Activated T-helper 1 cell treated with anti-CD3 and anti-CD28 coated beads, Interleukin-12 subunit alpha, Interleukin-12 subunit beta, Interleukin-2, Interleukin-4 antibody, amounts not matched to agents 30 ng/mL and 10 ng/mL and 1 ng/mL, durations not matched to agents 14 hours and 24 hours and 36 hours (primary cell): ENCODE results near the gene MBD3. TPM values are rescaled to one million over a fixed set of nuclear protein-coding genes. Genes with fewer than 3 reads are reported as not detected.

Experiments used
- DNase-seq: peaks from one replicate; pipeline ENCODE4 v3.0.0; 2021; ENCODE audit warnings: low spot score
- H3K27ac Mint-ChIP-seq: one replicate; pipeline ENCODE4 v1.8.0; 2021; ENCODE audit warnings: mild to moderate bottlenecking, mixed read lengths
- H3K27me3 Mint-ChIP-seq: one replicate; pipeline ENCODE4 v1.8.0; 2022; ENCODE audit warnings: mild to moderate bottlenecking, moderate library complexity, mixed read lengths; ENCODE audit not compliant: insufficient read depth
- H3K36me3 Mint-ChIP-seq: one replicate; pipeline ENCODE4 v1.8.0; 2021; ENCODE audit warnings: low read depth, mixed read lengths
- H3K4me1 Mint-ChIP-seq: one replicate; pipeline ENCODE4 v1.8.0; 2021; ENCODE audit warnings: low read depth, mixed read lengths
- H3K4me3 Mint-ChIP-seq: one replicate; pipeline ENCODE4 v1.8.0; 2021; ENCODE audit warnings: mild to moderate bottlenecking, moderate library complexity, mixed read lengths
- H3K9me3 Mint-ChIP-seq: one replicate; pipeline ENCODE4 v1.8.0; 2021; ENCODE audit warnings: mixed read lengths
- intact Hi-C: fragments of 100-400 bp; cut with micrococcal nuclease; formaldehyde crosslinking; loops from one replicate; pipeline ENCODE4 v1.15.1; 2024
- total RNA-seq: library from RNA; stranded (reverse); gene quantifications from 2 replicates; pipeline ENCODE4 v1.2.3, GENCODE V29; 2022

The MBD3 gene
- total RNA-seq, 1 donor from 2014 or later, result 136 TPM

DNA sequence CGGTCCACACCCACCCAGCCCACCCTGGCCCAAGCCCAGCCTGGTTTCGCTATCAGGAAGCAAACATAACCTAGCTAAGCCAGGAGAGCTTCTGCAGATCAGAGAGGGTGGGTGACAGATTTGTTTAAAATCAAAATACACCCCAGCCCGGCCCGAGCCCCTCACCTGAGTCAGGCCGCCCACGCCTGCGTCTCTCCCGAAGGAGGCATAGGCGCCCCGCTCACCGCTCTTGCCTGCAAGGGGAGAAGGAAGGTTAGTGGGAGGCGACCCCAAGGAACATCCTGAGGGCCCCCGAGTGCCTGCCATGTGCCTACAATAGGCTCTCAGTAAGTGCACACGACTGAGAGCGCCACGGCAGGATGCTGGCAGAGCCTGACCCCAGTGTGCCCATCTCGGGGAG is 34.5 kb upstream of the MBD3 start:
- Mint-ChIP-seq H3K4me1 (no peaks in the 10 kb centered on the region), H3K9me3 (no peaks in the 10 kb centered on the region), H3K36me3 (peaks cover 9% of the 10 kb centered on the region), H3K27ac (no peak overlapping the region), H3K27me3 (no peaks in the 10 kb centered on the region), H3K4me3 (no peak overlapping the region)
- DNase-seq, result no peak
- intact Hi-C loops, result no loop called here

DNA sequence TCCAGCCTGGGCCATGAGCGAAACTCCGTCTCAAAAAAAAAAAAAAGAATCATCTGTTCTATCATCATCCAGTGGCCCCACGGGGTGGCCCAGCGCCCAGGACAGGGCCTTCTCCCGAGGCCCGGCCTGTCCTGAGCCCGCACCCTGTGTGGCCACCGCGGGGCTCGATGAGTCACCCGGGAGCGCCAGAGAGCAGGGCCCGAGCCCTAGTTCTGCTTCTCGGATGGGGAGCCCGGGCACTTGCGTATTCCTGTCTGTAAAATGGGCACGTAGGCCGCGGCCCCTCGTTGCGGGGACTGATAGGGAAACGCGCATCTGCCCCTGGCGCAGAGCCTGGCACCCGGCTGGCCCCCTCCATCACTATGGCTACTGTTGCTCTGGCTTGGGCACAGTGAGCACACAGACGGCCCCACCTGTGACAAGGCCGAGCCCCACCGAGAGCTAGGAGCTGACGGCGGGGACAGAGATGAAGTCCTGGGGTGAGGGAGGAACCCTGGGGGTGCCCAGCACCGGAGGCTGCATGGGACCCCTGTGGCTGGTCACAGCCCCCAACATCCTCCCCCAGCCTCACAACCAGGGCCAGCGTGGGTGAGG is 33.8 kb upstream of the MBD3 start:
- no peak for DNase-seq
- Mint-ChIP-seq H3K4me1 (no peaks in the 10 kb centered on the region), H3K4me3 (no peak overlapping the region), H3K27me3 (no peaks in the 10 kb centered on the region), H3K9me3 (no peaks in the 10 kb centered on the region), H3K36me3 (peaks cover 9% of the 10 kb centered on the region), H3K27ac (no peak overlapping the region)
- intact Hi-C loops, result no loop called here

DNA sequence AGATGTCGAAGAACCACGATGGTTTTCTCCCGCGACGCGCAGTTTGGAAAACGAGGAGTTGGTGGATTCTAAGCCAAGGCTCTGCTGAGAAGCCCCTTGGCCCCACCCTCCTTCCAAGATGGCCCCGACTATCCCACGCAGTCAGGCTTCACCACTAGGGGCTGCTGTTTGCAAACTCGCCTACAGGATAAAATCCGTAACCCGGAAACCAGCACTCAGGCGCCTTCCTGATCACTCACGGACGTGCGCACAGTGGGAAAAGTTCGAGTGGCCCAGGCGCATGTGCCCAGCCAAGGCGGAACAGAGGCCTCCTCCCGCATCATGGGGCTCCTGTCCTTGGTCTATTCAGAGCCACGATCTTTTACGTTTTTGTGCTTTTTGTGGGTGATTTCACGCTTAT is 31.8 kb upstream of the MBD3 start:
- no peaks in the 10 kb centered on the region for H3K9me3 Mint-ChIP-seq
- no peak overlapping the region for H3K4me3 Mint-ChIP-seq
- H3K36me3 Mint-ChIP-seq, result peaks cover 9% of the 10 kb centered on the region
- no peaks in the 10 kb centered on the region for H3K27me3 Mint-ChIP-seq
- intact Hi-C loops, result no loop called here
- peak; percentile 18 for DNase-seq
- H3K4me1 Mint-ChIP-seq, result no peaks in the 10 kb centered on the region
- H3K27ac Mint-ChIP-seq, result no peak overlapping the region

DNA sequence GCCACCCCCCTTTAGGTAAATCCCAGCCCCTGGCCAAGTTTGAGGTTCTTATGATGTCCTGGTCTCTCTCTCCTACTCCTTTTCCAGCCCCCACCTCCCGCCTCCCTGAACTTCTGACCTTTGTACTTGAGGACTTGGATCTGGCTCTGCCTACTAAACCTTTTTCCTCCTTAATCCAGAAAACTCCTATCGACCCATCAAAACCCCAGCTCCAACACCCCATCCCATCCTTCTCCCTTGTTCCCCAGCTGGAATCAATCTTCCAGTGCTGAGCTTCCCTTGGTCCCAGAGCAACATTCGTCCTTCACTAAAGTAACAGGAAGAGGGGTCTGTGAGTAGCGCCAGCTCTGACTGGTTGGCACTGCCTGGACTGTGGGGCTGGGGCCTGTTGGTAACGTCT is 29.9 kb upstream of the MBD3 start:
- H3K27ac Mint-ChIP-seq, result peak overlapping the region; percentile 18
- no peaks in the 10 kb centered on the region for H3K27me3 Mint-ChIP-seq
- no peak overlapping the region for H3K4me3 Mint-ChIP-seq
- no peak for DNase-seq
- no peaks in the 10 kb centered on the region for H3K9me3 Mint-ChIP-seq
- intact Hi-C loops, result no loop called here
- no peaks in the 10 kb centered on the region for H3K4me1 Mint-ChIP-seq
- H3K36me3 Mint-ChIP-seq, result peaks cover 12% of the 10 kb centered on the region

DNA sequence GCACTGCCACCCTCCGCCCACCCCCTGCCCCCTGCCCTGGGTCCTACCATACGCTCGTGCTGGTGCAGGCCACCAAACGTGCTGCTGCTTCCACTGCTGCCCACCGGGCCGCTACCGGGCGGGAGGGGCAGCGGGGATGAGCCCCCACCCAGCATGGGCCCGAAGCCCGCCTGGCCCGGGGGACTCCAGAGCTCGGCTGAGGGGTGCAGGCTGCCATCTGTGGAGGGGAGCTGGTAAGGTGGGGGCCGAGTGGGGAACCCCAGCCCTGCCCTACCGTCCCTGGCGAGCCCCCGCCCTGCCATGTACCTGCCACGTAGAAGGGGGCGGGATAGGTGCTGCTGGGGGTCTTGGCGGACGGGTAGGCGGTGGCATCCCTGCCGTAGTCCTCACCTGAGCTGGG is 29.3 kb upstream of the MBD3 start:
- peaks cover 3% of the 10 kb centered on the region for H3K4me1 Mint-ChIP-seq
- no peak overlapping the region for H3K27ac Mint-ChIP-seq
- no peak overlapping the region for H3K4me3 Mint-ChIP-seq
- H3K27me3 Mint-ChIP-seq, result no peaks in the 10 kb centered on the region
- peaks cover 14% of the 10 kb centered on the region for H3K36me3 Mint-ChIP-seq
- no peaks in the 10 kb centered on the region for H3K9me3 Mint-ChIP-seq
- no peak for DNase-seq
- intact Hi-C loops, result no loop called here

DNA sequence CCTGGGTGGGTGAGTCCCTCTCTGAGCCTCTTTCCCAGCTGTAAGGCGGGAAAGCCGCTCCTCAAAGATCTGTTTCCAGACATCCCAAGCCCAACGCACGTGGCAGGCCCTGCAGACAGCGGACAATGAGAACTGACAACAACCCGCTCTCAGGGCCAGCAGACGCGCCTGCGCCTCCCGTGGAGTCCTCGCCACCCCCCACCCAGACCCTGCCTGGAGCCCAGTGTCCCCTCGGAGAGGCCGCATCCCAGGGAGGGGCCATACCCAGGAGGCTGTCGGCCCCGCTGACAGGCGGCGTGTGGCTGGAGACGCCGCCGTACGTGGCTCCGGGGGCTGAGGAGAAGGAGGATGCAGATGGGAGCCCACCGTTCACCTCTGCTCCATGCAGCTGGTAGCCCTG is 28.9 kb upstream of the MBD3 start:
- intact Hi-C loops, result no loop called here
- Mint-ChIP-seq H3K4me1 (peaks cover 8% of the 10 kb centered on the region), H3K4me3 (no peak overlapping the region), H3K36me3 (peaks cover 14% of the 10 kb centered on the region), H3K27me3 (no peaks in the 10 kb centered on the region), H3K9me3 (no peaks in the 10 kb centered on the region), H3K27ac (no peak overlapping the region)
- DNase-seq, result no peak

DNA sequence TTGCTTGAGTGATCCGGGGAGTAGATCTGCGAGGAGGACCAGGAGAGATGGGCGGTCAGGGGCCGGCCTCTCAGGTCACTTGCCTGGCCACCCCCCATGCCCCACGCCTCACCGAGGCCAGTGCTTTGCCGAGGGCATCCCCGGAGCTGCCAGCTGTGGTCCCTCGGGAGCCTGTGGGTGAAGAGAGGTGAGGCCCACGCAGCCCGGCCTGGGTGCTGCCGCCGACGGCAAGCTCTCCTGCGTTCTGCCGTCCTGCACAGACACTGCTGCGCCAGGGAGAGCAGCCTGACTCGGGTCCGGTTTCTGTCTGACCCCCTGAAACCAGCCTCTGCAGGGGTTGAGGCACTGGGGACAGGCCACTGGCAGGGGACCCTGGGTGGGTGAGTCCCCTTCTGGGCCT is 28.4 kb upstream of the MBD3 start:
- DNase-seq, result no peak
- Mint-ChIP-seq H3K4me1 (peaks cover 10% of the 10 kb centered on the region), H3K4me3 (no peak overlapping the region), H3K36me3 (peaks cover 14% of the 10 kb centered on the region), H3K27ac (no peak overlapping the region), H3K9me3 (no peaks in the 10 kb centered on the region), H3K27me3 (no peaks in the 10 kb centered on the region)
- intact Hi-C loops, result no loop called here

DNA sequence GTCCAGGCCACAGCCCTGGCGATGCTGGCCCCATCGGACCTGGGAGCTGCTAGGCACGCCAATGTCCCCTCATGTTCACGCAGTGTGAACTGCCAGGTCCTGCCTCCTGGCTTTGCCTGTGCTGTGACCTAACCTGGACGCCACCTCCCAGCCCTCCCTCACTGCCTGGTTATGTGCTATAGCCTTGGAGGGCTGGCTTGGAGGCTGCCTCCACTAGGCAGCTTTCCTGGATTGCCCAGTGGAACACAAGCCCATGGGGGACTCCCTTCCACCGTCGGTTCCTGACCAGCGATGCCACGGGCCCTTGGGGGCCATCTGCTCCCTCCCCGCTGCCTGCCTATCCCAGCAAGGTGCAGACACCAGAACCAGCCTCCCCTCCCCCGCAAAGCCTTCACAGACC is 27.8 kb upstream of the MBD3 start:
- Mint-ChIP-seq H3K27me3 (no peaks in the 10 kb centered on the region), H3K36me3 (peaks cover 18% of the 10 kb centered on the region), H3K4me3 (no peak overlapping the region), H3K9me3 (no peaks in the 10 kb centered on the region), H3K4me1 (peaks cover 10% of the 10 kb centered on the region), H3K27ac (no peak overlapping the region)
- DNase-seq, result no peak
- intact Hi-C loops, result no loop called here

DNA sequence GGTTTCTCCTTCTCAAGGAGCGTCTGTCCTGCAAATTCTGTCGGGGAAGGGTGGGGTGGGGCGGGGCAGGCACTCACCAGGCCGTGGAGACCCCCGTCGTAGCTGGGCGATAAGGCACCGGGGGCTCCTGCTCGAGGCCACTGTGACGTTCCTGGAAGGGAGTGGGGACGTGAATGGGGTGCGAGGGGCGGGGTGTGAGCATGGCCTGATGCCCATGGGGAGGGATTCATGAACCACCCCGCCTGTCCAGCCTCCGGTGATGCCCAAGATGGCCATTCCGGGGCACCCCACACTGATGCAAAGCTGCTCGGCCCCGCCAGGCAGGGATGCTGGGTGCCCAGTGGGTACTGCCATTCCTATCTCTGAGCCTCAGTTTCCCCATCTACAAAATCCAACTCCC is 27.0 kb upstream of the MBD3 start:
- Mint-ChIP-seq H3K36me3 (peaks cover 20% of the 10 kb centered on the region), H3K27me3 (no peaks in the 10 kb centered on the region), H3K9me3 (no peaks in the 10 kb centered on the region), H3K4me3 (no peak overlapping the region), H3K27ac (no peak overlapping the region), H3K4me1 (peaks cover 10% of the 10 kb centered on the region)
- no peak for DNase-seq
- intact Hi-C loops, result no loop called here

DNA sequence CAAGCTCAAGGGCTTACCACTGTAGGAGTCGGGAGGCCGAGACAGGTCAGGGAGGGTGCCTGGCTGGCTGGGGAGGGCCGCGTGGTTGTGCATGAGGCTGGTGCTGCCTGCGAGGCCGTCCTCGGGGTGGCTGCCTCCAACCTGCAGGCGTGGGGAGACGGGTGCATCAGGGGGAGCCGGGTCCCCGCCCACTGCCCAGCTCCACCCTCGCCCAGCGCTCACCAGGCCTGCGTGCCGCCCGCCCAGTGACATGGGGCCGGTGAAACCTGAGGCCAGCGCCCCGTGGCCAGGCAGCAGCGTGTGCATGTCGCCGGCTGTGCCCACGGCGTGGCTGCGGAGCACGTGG is 26.4 kb upstream of the MBD3 start:
- no peaks in the 10 kb centered on the region for H3K27me3 Mint-ChIP-seq
- peaks cover 21% of the 10 kb centered on the region for H3K36me3 Mint-ChIP-seq
- no peaks in the 10 kb centered on the region for H3K9me3 Mint-ChIP-seq
- H3K4me1 Mint-ChIP-seq, result peaks cover 10% of the 10 kb centered on the region
- intact Hi-C loops, result no loop called here
- DNase-seq, result no peak
- H3K27ac Mint-ChIP-seq, result no peak overlapping the region
- no peak overlapping the region for H3K4me3 Mint-ChIP-seq

DNA sequence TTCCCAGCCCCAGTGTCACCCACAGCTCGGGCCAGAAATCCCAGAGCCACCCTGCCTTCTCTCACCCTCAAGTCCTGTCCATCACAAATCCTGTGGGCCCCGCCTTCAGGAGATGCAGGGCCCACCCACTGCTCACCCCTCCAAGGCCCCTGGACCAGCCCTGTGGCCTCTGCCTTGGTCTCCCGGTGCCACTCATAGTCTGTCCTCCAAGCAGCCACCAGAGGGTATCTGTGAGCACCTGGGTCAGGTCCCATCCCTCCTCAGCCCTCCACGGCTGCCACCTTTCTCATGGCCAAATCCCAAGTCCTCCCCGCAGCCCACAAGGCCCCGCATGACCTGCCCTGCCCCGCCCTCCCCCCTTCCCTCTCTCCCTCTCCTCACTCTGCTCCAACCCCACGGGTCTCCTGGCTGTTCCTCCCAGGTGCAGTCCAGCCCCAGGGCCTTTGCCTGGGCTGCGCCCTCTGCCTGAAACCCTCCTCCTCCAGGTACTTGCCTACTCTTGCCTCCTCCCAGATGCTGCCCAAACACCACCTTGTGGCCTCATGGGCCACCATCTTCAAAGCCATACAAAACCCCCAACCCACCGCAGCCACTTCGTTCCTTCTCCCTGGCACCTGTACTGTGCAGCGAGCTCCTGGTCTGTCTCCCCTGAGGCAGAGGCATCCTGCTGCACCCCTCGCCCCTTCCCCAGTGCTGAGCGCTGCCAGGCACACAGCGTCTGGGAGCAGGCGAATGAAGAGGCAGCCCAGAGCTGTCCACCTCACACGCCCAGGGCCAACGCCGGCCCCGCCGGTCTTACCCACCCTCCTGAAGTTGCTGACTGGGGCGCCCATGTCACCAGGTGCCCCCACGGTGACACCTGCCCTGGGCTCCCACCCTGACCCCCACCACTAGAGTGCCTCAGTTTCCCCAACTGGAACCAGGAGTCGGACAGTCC is 25.8 kb upstream of the MBD3 start:
- Mint-ChIP-seq H3K4me3 (no peak overlapping the region), H3K36me3 (peaks cover 23% of the 10 kb centered on the region), H3K27ac (peak overlapping the region; percentile 4), H3K4me1 (peaks cover 10% of the 10 kb centered on the region), H3K9me3 (no peaks in the 10 kb centered on the region), H3K27me3 (no peaks in the 10 kb centered on the region)
- intact Hi-C loops, result no loop called here
- no peak for DNase-seq

DNA sequence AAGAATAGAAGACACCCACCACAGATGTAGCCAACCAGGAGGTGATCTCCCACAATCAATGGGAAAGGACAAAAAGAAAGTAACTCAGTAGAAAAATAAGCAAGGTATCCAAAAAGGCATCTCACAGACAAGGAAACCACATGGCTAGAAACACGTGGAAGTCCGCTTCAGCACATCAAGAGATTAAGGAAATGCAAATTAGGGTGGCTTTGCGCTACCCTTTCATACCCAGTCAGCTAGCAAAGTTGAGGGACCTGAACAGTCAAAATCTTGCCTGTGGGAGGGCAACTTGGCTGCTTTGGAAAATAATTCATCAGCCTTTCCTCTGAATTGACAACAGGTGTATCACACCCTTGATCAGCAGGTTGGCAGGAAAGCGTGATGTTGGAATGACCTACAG is 24.2 kb upstream of the MBD3 start:
- H3K27me3 Mint-ChIP-seq, result no peaks in the 10 kb centered on the region
- peaks cover 21% of the 10 kb centered on the region for H3K36me3 Mint-ChIP-seq
- no peak overlapping the region for H3K4me3 Mint-ChIP-seq
- H3K27ac Mint-ChIP-seq, result peak overlapping the region; percentile 73
- H3K4me1 Mint-ChIP-seq, result peaks cover 10% of the 10 kb centered on the region
- H3K9me3 Mint-ChIP-seq, result no peaks in the 10 kb centered on the region
- DNase-seq, result no peak
- intact Hi-C loops, result no loop called here

DNA sequence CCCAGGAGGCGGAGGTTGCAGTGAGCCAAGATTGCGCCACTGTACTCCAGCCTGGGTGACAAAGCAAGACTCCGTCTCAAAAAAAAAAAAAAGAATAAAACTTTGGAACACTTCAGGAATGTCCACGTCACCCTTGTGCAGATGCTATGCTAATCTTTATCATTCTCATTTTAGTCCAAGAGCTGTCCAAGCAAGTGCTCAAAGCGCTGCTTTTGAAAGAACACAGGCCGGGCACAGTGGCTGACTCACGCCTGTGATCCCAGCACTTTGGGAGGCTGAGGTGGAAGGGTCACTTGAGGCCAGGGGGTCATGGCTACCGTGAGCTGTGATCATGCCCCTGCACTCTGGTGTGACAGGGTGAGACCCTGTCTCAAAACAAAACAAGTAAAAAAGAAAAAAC is 23.7 kb upstream of the MBD3 start:
- Mint-ChIP-seq H3K27me3 (no peaks in the 10 kb centered on the region), H3K4me1 (peaks cover 10% of the 10 kb centered on the region), H3K27ac (peak overlapping the region; percentile 54), H3K4me3 (no peak overlapping the region), H3K36me3 (peaks cover 21% of the 10 kb centered on the region), H3K9me3 (no peaks in the 10 kb centered on the region)
- no peak for DNase-seq
- intact Hi-C loops, result no loop called here
